SK-N-SH (cell line): ENCODE results near the gene TRIM44. TPM values are rescaled to one million over a fixed set of nuclear protein-coding genes. Genes with fewer than 3 reads are reported as not detected.

Experiments used
- CTCF ChIA-PET: fragments of 300-600, 350-600 bp; formaldehyde crosslinking; extraction: SDS; loops from one replicate; lab custom pipeline; 2021; lab: Yijun Ruan, JAX
- POLR2A ChIA-PET: fragments of 350-600 bp; sonication (Branson Sonifier 250); formaldehyde crosslinking; extraction: SDS; loops from one replicate; lab custom pipeline; 2020; ENCODE audit warnings: antibody characterized with exemption, inconsistent platforms; lab: Yijun Ruan, JAX
- DNase-seq: peaks from one replicate; pipeline ENCODE4 v3.0.0; 2012
- H2AFZ ChIP-seq: fragments of 200-600 bp; sonication (generic); 2 replicates; pipeline ENCODE4 v1.8.1; 2016; ENCODE audit warnings: antibody characterized with exemption, mild to moderate bottlenecking, low read depth
- H3F3A ChIP-seq: fragments of 200-600 bp; sonication (generic); replicated peaks from 2 replicates; pipeline ENCODE3; 2016; ENCODE audit warnings: antibody characterized with exemption, mild to moderate bottlenecking; ENCODE audit not compliant: insufficient read depth
- H3K27ac ChIP-seq, 2 experiments: fragments of 200-500 bp in 1 of 2; fragments of 200-600 bp in 1 of 2; sonication (Bioruptor generic) in 1 of 2; sonication (generic), shearing (Covaris generic) in 1 of 2; 2 replicates each; pipeline versions ENCODE4 v1.5.1 to v1.6.1; 2014 to 2016; ENCODE audit warnings: low read depth in 2 of 2, inconsistent platforms in 1 of 2, low read length in 1 of 2, mild to moderate bottlenecking in 1 of 2, mixed read lengths in 1 of 2
- H3K27me3 ChIP-seq: fragments of 200-600 bp; sonication (generic), shearing (Covaris generic); 2 replicates; pipeline ENCODE4 v1.6.1; 2016; ENCODE audit warnings: mixed run types; ENCODE audit not compliant: insufficient read depth
- H3K36me3 ChIP-seq, 2 experiments: fragments of 200-500 bp in 1 of 2; fragments of 200-600 bp in 1 of 2; sonication (Bioruptor generic) in 1 of 2; sonication (generic) in 1 of 2; replicated peaks in 1 of 2; 2 replicates each; pipeline versions ENCODE3 to v1.5.1; 2014 to 2016; ENCODE audit warnings: low read length in 1 of 2, mild to moderate bottlenecking in 1 of 2; ENCODE audit not compliant: insufficient read depth in 2 of 2, control insufficient read depth in 1 of 2
- H3K4me1 ChIP-seq, 2 experiments: fragments of 200-500 bp in 1 of 2; fragments of 200-600 bp in 1 of 2; sonication (Bioruptor generic) in 1 of 2; sonication (generic), shearing (Covaris generic) in 1 of 2; 2 replicates each; pipeline versions ENCODE4 v1.5.1 to v1.6.1; 2014 to 2016; ENCODE audit warnings: low read depth in 1 of 2, low read length in 1 of 2, mixed run types in 1 of 2; ENCODE audit not compliant: insufficient read depth in 2 of 2, control insufficient read depth in 1 of 2
- H3K4me2 ChIP-seq: fragments of 200-600 bp; sonication (generic), shearing (Covaris generic); 2 replicates; pipeline ENCODE4 v1.6.1; 2017; ENCODE audit warnings: mixed run types
- H3K4me3 ChIP-seq, 2 experiments: fragments of 200-500 bp in 1 of 2; fragments of 200-600 bp in 1 of 2; sonication (Bioruptor generic) in 1 of 2; sonication (generic), shearing (Covaris generic) in 1 of 2; 2 replicates each; pipeline versions ENCODE4 v1.5.1 to v1.8.1; 2014 to 2016; ENCODE audit warnings: low read depth in 2 of 2, inconsistent platforms in 1 of 2, low read length in 1 of 2, mild to moderate bottlenecking in 1 of 2, mixed read lengths in 1 of 2, moderate library complexity in 1 of 2
- H3K79me2 ChIP-seq: fragments of 200-600 bp; sonication (generic); 2 replicates; pipeline ENCODE4 v1.8.1; 2017; ENCODE audit warnings: mild to moderate bottlenecking; ENCODE audit not compliant: insufficient read depth
- H3K9ac ChIP-seq: fragments of 200-600 bp; sonication (generic); 2 replicates; pipeline ENCODE4 v1.6.1; 2017; ENCODE audit warnings: mixed run types
- H3K9me2 ChIP-seq: fragments of 200-600 bp; sonication (generic); 2 replicates; pipeline ENCODE4 v1.6.1; 2017; ENCODE audit warnings: mixed run types
- H3K9me3 ChIP-seq: fragments of 200-600 bp; sonication (generic); 2 replicates; pipeline ENCODE4 v1.6.1; 2017; ENCODE audit warnings: mixed run types, mild to moderate bottlenecking, moderate library complexity
- H4K20me1 ChIP-seq: fragments of 200-600 bp; sonication (generic); 2 replicates; pipeline ENCODE4 v1.6.1; 2017; ENCODE audit warnings: mild to moderate bottlenecking, mixed run types; ENCODE audit not compliant: insufficient read depth
- CHD2 ChIP-seq: fragments of 150-350 bp; IDR thresholded peaks from 2 replicates; pipeline ENCODE4 v1.6.1; 2018; ENCODE audit warnings: low read length; ENCODE audit not compliant: partially characterized antibody
- ELF1 ChIP-seq: IDR thresholded peaks from 2 replicates; pipeline ENCODE4 v1.4.0; 2012
- EP300 ChIP-seq, 2 experiments: IDR thresholded peaks; 2 replicates each; pipeline versions ENCODE4 v1.4.0 to v1.6.1; 2012; ENCODE audit warnings: borderline replicate concordance in 1 of 2, low read depth in 1 of 2, low read length in 1 of 2
- EZH2phosphoT487 ChIP-seq: fragments of 200-600 bp; sonication (generic); IDR thresholded peaks from 2 replicates; pipeline ENCODE4 v1.6.1; 2017; ENCODE audit warnings: low read depth, mixed run types, mild to moderate bottlenecking, antibody characterized with exemption, moderate library complexity, borderline replicate concordance
- FOXJ3 ChIP-seq: sonication (generic); formaldehyde crosslinking; IDR thresholded peaks from 2 replicates; pipeline ENCODE4 v1.5.1; 2020; ENCODE audit warnings: mild to moderate bottlenecking, missing genetic modification reagents
- FOXM1 ChIP-seq: IDR thresholded peaks from 2 replicates; pipeline ENCODE4 v1.4.0; 2012; ENCODE audit warnings: low read depth, mild to moderate bottlenecking
- GABPA ChIP-seq: IDR thresholded peaks from 2 replicates; pipeline ENCODE4 v1.4.0; 2012; ENCODE audit warnings: low read depth, mild to moderate bottlenecking
- JUND ChIP-seq: IDR thresholded peaks from 2 replicates; pipeline ENCODE4 v1.4.0; 2012
- MXI1 ChIP-seq: IDR thresholded peaks from 2 replicates; pipeline ENCODE4 v1.6.1; 2012; ENCODE audit warnings: mild to moderate bottlenecking, low read depth, low read length, improper control_type of control experiment
- NFIC ChIP-seq: IDR thresholded peaks from 2 replicates; pipeline ENCODE4 v1.4.0; 2012; ENCODE audit warnings: borderline replicate concordance
- PBX3 ChIP-seq: IDR thresholded peaks from 2 replicates; pipeline ENCODE4; 2012
- POLR2AphosphoS5 ChIP-seq: IDR thresholded peaks from 2 replicates; pipeline ENCODE4 v1.6.1; 2012; ENCODE audit warnings: low read depth, low read length
- RCOR1 ChIP-seq: fragments of 150-350 bp; IDR thresholded peaks from 2 replicates; pipeline ENCODE4 v1.6.1; 2017; ENCODE audit warnings: antibody characterized with exemption, low read length
- REST ChIP-seq: IDR thresholded peaks from 2 replicates; pipeline ENCODE4 v1.6.1; 2012; ENCODE audit warnings: mild to moderate bottlenecking, low read depth, low read length, moderate library complexity
- RFX5 ChIP-seq: IDR thresholded peaks from 2 replicates; pipeline ENCODE4 v1.6.1; 2012; ENCODE audit warnings: mild to moderate bottlenecking, improper control_type of control experiment, low read length
- RXRA ChIP-seq: IDR thresholded peaks from 2 replicates; pipeline ENCODE4 v1.4.0; 2012; ENCODE audit warnings: low read depth, mild to moderate bottlenecking, borderline replicate concordance
- USF1 ChIP-seq: IDR thresholded peaks from 2 replicates; pipeline ENCODE4 v1.4.0; 2012; ENCODE audit warnings: low read depth, borderline replicate concordance
- USF2 ChIP-seq: fragments of 150-350 bp; IDR thresholded peaks from 2 replicates; pipeline ENCODE4 v1.6.1; 2017; ENCODE audit warnings: antibody characterized with exemption, low read length, low read depth, borderline replicate concordance
- WGBS: methylation state at CpG from one replicate; pipeline ENCODE4 v1.1.6; 2017; ENCODE audit warnings: low lambda C conversion rate; 5-methylcytosine and 5-hydroxymethylcytosine counted together
- polyA plus RNA-seq, 3 experiments: library from polyadenylated mRNA; depleted of rRNA; stranded (reverse); fragments of >200 nt; gene quantifications; 2 replicates each; pipeline ENCODE4 v1.2.3, GENCODE V29; 2012
- TF ChIP-seq, protein P1 (sequence below): fragments of 200-600 bp; sonication (generic); IDR thresholded peaks from 2 replicates; pipeline ENCODE4 v1.6.1; 2017; ENCODE audit warnings: antibody characterized with exemption, mild to moderate bottlenecking, moderate library complexity

TRIM44 gene
- polyA plus RNA-seq, 1 of the 3 experiments (the other 2 are of a cell fraction): 34.1 TPM

DNA sequence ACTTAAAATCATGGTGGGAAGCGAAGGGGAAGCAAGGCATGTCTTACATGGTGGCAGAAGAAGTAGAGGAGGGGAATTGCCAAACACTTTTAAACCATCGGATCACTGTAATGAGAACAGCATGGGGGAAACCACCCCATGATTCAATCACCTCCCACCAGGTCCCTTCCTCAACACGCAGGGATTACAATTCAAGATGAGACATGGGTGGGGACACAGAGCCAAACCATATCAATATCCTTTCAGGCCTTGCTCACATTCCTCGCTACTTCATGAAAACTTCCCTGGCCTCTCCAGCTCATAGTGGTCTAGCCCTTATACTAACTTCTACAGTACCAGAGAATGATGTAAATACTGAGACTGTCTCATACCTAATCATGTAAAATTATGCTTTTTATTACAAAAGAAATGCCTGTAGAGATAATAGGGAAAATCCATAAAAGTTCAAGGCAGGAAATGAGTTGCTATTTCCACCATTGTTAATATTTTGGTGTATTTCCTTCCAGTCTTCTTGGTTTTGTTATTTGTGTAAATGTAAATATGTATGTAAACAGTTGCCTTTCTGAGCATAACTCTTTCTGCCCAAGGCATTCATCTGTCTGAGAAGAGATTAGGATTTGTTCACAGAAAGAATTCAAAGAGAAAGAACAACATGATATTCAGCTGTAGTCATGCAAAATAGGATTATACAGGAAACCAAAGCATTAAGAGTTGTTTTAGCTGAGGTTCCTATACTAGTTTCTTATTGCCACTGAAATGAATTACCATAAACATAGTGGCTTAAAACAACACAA, 177.0 kb downstream of the TRIM44 start:
- Histone ChIP-seq H3K4me1 (no peaks in the 10 kb centered on the region; a peak in 2 of 4 replicates), H3K9ac (no peak overlapping the region), H3K9me3 (no peaks in the 10 kb centered on the region), H3K27ac (no peak overlapping the region), H3K4me3 (no peak overlapping the region), H3K9me2 (no peaks in the 10 kb centered on the region)
- DNase-seq: no peak
- CTCF ChIA-PET: interaction anchor here (3.7 kb wide), 1 partner anchor 17 kb away, joined by 19 read pairs; no protein-coding TSS in a partner anchor
- 89% methylated on average over 4 of the region's 4 CpGs for WGBS
- no peak for TF ChIP-seq ELF1
- TF ChIP-seq, all 33 proteins: peak for 0
- no peak overlapping the region for H2AFZ ChIP-seq
- H4K20me1 ChIP-seq: no peaks in the 10 kb centered on the region
- H3K36me3 ChIP-seq: no peaks in the 10 kb centered on the region
- H3K79me2 ChIP-seq: no peaks in the 10 kb centered on the region
- no peaks in the 10 kb centered on the region for H3K27me3 ChIP-seq
- POLR2A ChIA-PET: no interaction called here
- no peak overlapping the region for H3K4me2 ChIP-seq
- no peaks in the 10 kb centered on the region for H3F3A ChIP-seq

- H3K27me3 ChIP-seq: no peaks in the 10 kb centered on the region
- H2AFZ ChIP-seq: no peak overlapping the region
- H3K9ac ChIP-seq: no peak overlapping the region
- ChIA-PET CTCF (interaction anchor here (0.6 to 3.7 kb wide), 3 partner anchors 19 to 425 kb away, joined by 3 to 19 read pairs (median 3); no protein-coding TSS in a partner anchor), POLR2A (no interaction called here)
- WGBS: 55% methylated on average over 3 of the region's 3 CpGs
- no peaks in the 10 kb centered on the region; a peak in 2 of 4 replicates for H3K4me1 ChIP-seq
- H3K4me2 ChIP-seq: no peak overlapping the region
- no peaks in the 10 kb centered on the region for H3K9me2 ChIP-seq
- no peaks in the 10 kb centered on the region for H3K36me3 ChIP-seq
- no peaks in the 10 kb centered on the region for H3K79me2 ChIP-seq
- no peak for DNase-seq
- no peak overlapping the region for H3K4me3 ChIP-seq
- no peaks in the 10 kb centered on the region for H4K20me1 ChIP-seq
- no peaks in the 10 kb centered on the region for H3F3A ChIP-seq
- H3K9me3 ChIP-seq: no peaks in the 10 kb centered on the region
- H3K27ac ChIP-seq: no peak overlapping the region
- TF ChIP-seq FOXM1 (no peak), MXI1 (no peak), CHD2 (no peak), REST (no peak), USF2 (no peak), PBX3 (no peak), RXRA (no peak), USF1 (no peak), POLR2AphosphoS5 (no peak), EP300 (IDR thresholded peaks at IDR 0.05; ENCODE audit: borderline replicate concordance in 1 of 2, low read depth in 1 of 2, low read length in 1 of 2) (no peak), JUND (no peak), EZH2phosphoT487 (no peak), NFIC (no peak), RCOR1 (no peak), FOXJ3 (CRISPR knock-in tag) (no peak), RFX5 (no peak), GABPA (no peak)
- TF ChIP-seq, protein P1, sequence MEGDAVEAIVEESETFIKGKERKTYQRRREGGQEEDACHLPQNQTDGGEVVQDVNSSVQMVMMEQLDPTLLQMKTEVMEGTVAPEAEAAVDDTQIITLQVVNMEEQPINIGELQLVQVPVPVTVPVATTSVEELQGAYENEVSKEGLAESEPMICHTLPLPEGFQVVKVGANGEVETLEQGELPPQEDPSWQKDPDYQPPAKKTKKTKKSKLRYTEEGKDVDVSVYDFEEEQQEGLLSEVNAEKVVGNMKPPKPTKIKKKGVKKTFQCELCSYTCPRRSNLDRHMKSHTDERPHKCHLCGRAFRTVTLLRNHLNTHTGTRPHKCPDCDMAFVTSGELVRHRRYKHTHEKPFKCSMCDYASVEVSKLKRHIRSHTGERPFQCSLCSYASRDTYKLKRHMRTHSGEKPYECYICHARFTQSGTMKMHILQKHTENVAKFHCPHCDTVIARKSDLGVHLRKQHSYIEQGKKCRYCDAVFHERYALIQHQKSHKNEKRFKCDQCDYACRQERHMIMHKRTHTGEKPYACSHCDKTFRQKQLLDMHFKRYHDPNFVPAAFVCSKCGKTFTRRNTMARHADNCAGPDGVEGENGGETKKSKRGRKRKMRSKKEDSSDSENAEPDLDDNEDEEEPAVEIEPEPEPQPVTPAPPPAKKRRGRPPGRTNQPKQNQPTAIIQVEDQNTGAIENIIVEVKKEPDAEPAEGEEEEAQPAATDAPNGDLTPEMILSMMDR: no peak
These were observed 179.2 kb downstream of the TRIM44 start for GRCh38 chr11:35841733-35842132.
